Activated CD4-positive, alpha-beta memory T cell treated with anti-CD3 and anti-CD28 coated beads, Interleukin-2, amount 10 ng/mL, durations not matched to agents 7 days and 5 days (primary cell): ENCODE results near the gene ECHDC1. TPM values are rescaled to one million over a fixed set of nuclear protein-coding genes. Genes with fewer than 3 reads are reported as not detected.

Source experiments
- CTCF ChIA-PET: fragments of 350-600 bp; sonication (Branson Sonifier 250); formaldehyde crosslinking; loops from one replicate; lab custom pipeline; 2021; ENCODE audit warnings: antibody characterized with exemption, inconsistent platforms; lab: Charles Lee
- POLR2A ChIA-PET: fragments of 350-600 bp; sonication (Branson Sonifier 250); formaldehyde crosslinking; loops from one replicate; lab custom pipeline; 2021; ENCODE audit warnings: antibody characterized with exemption; lab: Charles Lee
- DNase-seq: peaks from one replicate; pipeline ENCODE4 v3.0.0-alpha.2; 2020
- H3K27ac Mint-ChIP-seq: one replicate; pipeline ENCODE4 v1.8.0; 2021; ENCODE audit warnings: mild to moderate bottlenecking, mixed read lengths
- H3K27me3 Mint-ChIP-seq: one replicate; pipeline ENCODE4 v1.8.0; 2021; ENCODE audit warnings: mixed read lengths
- H3K36me3 Mint-ChIP-seq: one replicate; pipeline ENCODE4 v1.8.0; 2021; ENCODE audit warnings: low read depth, mixed read lengths
- H3K4me1 Mint-ChIP-seq: one replicate; pipeline ENCODE4 v1.8.0; 2021; ENCODE audit warnings: mixed read lengths
- H3K4me3 Mint-ChIP-seq: one replicate; pipeline ENCODE4 v1.8.0; 2021; ENCODE audit warnings: mild to moderate bottlenecking, mixed read lengths
- H3K9me3 Mint-ChIP-seq: one replicate; pipeline ENCODE4 v1.8.0; 2021; ENCODE audit warnings: mixed read lengths
- total RNA-seq, 2 experiments: library from RNA; stranded (reverse); gene quantifications; one replicate each; pipeline ENCODE4 v1.2.3, GENCODE V29; 2021

Gene ECHDC1
- total RNA-seq, 2 experiments from 2014 or later: 35.1 to 35.5 TPM

- Mint-ChIP-seq H3K4me1 (no peaks in the 10 kb centered on the region), H3K27me3 (no peaks in the 10 kb centered on the region), H3K27ac (no peak overlapping the region), H3K4me3 (no peak overlapping the region), H3K9me3 (no peaks in the 10 kb centered on the region), H3K36me3 (no peaks in the 10 kb centered on the region)
- DNase-seq: no peak
- ChIA-PET POLR2A (no interaction called here), CTCF (no interaction called here)
These were observed 22.5 kb upstream of the ECHDC1 start for GRCh38 chr6:127365874-127366273.

DNA sequence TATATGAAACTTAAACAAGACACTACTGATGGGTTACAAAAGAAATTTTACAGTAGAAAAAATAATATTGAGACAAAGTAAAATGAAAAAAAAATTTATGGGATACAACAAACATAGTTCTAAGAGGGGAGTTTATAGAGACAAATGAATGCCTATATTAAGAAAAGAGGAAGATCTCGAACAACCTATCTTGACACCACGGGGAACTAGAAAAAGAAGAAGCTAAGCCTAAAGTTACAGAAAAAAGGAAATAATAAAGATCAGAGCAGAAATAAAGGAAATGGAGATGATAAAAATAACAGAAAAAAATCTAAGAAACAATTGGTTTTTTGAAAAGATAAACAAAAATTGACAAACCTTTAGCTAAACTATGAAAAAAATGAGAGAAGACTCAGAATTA lies 9.1 kb upstream of the ECHDC1 start:
- H3K27ac Mint-ChIP-seq: no peak overlapping the region
- no peaks in the 10 kb centered on the region for H3K4me1 Mint-ChIP-seq
- no peak for DNase-seq
- H3K4me3 Mint-ChIP-seq: no peak overlapping the region
- H3K27me3 Mint-ChIP-seq: no peaks in the 10 kb centered on the region
- peaks cover 8% of the 10 kb centered on the region for H3K9me3 Mint-ChIP-seq
- ChIA-PET POLR2A (no interaction called here), CTCF (interaction anchor here (0.6 kb wide), 1 partner anchor 59 kb away, joined by 4 read pairs; no protein-coding TSS in a partner anchor)
- peaks cover 3% of the 10 kb centered on the region for H3K36me3 Mint-ChIP-seq

DNA sequence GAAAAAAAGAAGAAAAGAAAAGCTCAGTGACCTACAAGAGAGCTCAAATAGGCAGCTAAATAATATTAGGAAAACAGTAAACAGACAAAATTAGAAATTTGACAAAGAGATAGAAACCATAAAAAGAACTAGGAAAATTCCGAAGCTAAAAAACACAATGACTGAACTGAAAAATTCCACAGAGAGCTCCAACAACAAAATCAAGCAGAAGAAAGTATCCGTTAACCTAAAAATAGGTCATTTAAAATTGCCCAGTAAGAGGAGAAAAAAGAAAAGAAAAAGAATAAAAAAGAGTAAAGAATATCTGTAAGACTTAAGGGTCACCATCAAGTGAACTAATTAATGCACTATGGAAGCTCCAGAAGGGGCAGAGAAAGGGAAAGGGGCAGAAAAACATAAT lies 6.6 kb upstream of the ECHDC1 start:
- Mint-ChIP-seq H3K4me1 (peaks cover 2% of the 10 kb centered on the region), H3K9me3 (peaks cover 5% of the 10 kb centered on the region), H3K27me3 (no peaks in the 10 kb centered on the region), H3K4me3 (no peak overlapping the region), H3K36me3 (peaks cover 3% of the 10 kb centered on the region), H3K27ac (no peak overlapping the region)
- CTCF ChIA-PET: no interaction called here
- no peak for DNase-seq
- POLR2A ChIA-PET: no interaction called here

DNA sequence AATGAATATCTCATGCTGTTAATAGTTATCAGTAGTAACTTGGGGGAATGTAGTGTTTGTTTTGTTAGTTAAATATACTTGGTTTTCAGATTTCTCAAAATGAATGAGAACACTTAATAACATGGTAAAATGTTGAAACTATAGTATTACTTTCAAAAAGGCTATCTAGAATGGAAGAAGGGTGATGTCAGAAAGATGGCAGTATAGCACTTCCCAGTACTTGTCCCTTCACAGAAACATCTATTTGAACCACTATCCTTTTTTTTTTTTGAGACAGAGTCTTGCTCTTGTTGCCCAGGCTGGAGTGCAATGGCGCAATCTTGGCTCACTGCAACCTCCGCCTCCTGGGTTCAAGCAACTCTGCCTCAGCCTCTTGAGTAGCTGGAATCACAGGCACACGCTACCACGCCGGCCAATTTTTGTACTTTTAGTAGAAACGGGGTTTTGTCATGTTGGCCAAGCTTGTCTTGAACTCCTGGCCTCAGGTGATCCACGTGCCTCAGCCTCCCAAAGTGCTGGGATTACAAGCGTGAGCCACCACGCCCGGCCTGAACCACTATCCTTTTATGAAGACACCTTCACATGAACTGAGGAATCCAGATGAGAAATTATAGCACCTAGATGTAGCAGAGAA lies 4.7 kb upstream of the ECHDC1 start:
- Mint-ChIP-seq H3K4me3 (no peak overlapping the region), H3K36me3 (peaks cover 3% of the 10 kb centered on the region), H3K9me3 (peaks cover 5% of the 10 kb centered on the region), H3K27me3 (no peaks in the 10 kb centered on the region), H3K27ac (no peak overlapping the region), H3K4me1 (peaks cover 2% of the 10 kb centered on the region)
- CTCF ChIA-PET: interaction anchor here (1.1 kb wide), 1 partner anchor 81 kb away, joined by 3 read pairs; the partner anchor contains the start of gene RNF146
- POLR2A ChIA-PET: no interaction called here
- no peak for DNase-seq

- Mint-ChIP-seq H3K4me1 (peaks cover 2% of the 10 kb centered on the region), H3K9me3 (peaks cover 5% of the 10 kb centered on the region), H3K27me3 (no peaks in the 10 kb centered on the region), H3K27ac (no peak overlapping the region), H3K36me3 (peaks cover 3% of the 10 kb centered on the region), H3K4me3 (no peak overlapping the region)
- ChIA-PET CTCF (interaction anchor here (1.1 kb wide), 1 partner anchor 80 kb away, joined by 3 read pairs; the partner anchor contains the start of gene RNF146), POLR2A (no interaction called here)
- DNase-seq: no peak
These were observed 3.8 kb upstream of the ECHDC1 start for GRCh38 chr6:127347178-127347577.

DNA sequence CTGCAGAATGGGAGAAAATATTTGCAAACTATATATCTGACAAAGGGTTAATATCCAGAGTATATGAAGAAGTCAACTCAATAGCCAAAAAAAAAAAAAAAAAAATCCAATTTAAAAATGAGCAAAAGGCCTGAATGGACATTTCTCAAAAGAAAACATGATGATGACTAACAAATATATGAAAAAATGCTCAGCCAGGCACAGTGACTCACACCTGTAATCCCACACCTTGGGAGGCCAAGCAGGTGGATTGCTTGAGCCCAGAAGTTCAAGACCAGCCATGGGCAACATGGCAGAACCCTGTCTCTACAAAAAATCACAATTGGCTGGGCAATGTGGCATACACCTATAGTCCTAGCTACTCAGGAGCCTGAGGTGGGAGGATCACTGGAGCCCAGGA lies 2.1 kb upstream of the ECHDC1 start:
- Mint-ChIP-seq H3K4me3 (no peak overlapping the region), H3K4me1 (peaks cover 4% of the 10 kb centered on the region), H3K27me3 (no peaks in the 10 kb centered on the region), H3K9me3 (peaks cover 4% of the 10 kb centered on the region), H3K27ac (no peak overlapping the region), H3K36me3 (peaks cover 3% of the 10 kb centered on the region)
- ChIA-PET CTCF (no interaction called here), POLR2A (no interaction called here)
- no peak for DNase-seq

DNA sequence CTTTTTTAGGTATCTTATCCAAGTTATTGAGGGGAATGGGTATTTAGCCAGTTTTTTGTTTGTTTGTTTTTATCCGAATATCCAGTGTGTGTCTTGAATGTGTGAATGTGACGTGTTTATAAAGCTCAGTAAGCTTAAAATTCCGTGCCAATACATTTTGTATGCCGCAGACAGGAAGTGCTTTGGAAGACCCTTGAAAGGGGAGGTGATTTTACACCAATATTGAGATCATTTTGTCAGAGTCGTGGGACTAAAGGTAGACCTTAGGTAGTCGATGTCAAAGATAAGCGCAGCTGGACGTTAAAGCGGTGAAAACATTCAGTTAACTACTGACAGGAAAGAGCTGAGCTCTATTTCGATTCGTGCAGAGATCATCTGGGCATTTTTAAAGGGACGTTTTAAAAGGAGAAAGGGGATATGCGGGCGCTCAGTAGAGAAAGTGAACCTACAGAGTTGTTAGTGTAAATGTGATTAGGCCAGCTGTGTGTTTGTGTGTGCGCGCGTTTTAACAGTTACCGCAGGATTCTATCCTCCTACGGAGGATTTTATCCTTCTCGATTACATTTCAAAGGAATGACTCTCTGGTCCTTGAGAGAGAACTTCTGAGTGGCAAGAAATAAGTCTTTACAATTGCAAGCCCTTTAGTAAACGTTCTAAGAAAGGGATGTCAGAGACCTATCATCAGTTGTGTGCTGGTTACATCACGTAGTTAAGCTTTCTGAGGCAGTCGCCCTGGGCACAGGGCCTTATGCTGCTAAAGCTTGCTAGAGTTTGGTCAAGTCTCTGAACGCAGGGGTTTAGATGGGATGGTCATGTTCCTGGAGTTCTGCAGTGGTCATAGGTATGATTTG lies 625 bp upstream of the ECHDC1 start:
- H3K4me3 Mint-ChIP-seq: no peak overlapping the region
- no peak overlapping the region for H3K27ac Mint-ChIP-seq
- H3K4me1 Mint-ChIP-seq: peaks cover 11% of the 10 kb centered on the region
- ChIA-PET POLR2A (interaction anchor here (0.9 to 1.6 kb wide), 12 partner anchors 10 to 175 kb away, joined by 3 to 15 read pairs (median 4); partner anchors contain the start of genes MTCL3 and RNF146), CTCF (interaction anchor here (0.7 to 1.6 kb wide), 5 partner anchors 11 to 174 kb away, joined by 3 to 10 read pairs (median 4); partner anchors contain the start of gene RNF146)
- no peak for DNase-seq
- no peaks in the 10 kb centered on the region for H3K27me3 Mint-ChIP-seq
- H3K36me3 Mint-ChIP-seq: no peaks in the 10 kb centered on the region
- no peaks in the 10 kb centered on the region for H3K9me3 Mint-ChIP-seq

DNA sequence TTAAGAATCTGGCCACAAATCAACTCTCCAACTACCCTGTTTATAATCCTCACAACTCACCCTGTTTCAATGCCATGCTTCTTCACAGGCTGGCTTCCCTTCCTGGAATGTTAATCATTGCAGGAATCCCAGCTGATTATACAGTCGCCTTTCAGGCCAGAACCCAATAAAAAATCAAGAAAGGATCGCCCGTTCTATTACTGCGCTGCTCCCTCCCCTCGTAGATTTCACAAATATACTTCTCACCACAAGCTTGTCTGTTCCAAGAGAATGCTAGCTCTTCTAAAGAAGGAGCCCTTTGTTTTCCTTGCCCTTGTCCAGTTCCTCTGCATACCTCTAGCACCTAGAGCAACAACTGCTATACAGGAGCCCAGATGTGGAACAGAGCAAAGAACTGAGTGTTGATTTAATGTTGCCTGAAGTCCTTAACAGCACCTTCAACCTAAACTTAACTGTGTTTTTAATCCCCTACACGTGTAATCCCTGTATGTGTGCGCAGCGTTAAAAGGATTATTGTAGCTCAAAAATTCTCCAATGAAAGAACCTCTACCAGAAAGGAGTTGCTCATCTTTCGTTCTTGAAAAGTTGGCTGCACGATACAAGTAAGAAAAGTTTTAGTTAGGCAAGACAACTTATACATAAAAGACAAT lies 988 bp downstream of the ECHDC1 start:
- H3K4me3 Mint-ChIP-seq: no peak overlapping the region
- H3K4me1 Mint-ChIP-seq: peaks cover 14% of the 10 kb centered on the region
- CTCF ChIA-PET: interaction anchor here (0.8 to 2.5 kb wide), 4 partner anchors 17 to 174 kb away, joined by 3 to 11 read pairs (median 5); partner anchors contain the start of gene RNF146
- H3K36me3 Mint-ChIP-seq: peaks cover under 1% of the 10 kb centered on the region
- H3K27me3 Mint-ChIP-seq: no peaks in the 10 kb centered on the region
- H3K27ac Mint-ChIP-seq: no peak overlapping the region
- no peak for DNase-seq
- POLR2A ChIA-PET: interaction anchor here (0.8 to 2.5 kb wide), 10 partner anchors 9 to 173 kb away, joined by 3 to 14 read pairs (median 4); partner anchors contain the start of gene RNF146
- H3K9me3 Mint-ChIP-seq: no peaks in the 10 kb centered on the region

DNA sequence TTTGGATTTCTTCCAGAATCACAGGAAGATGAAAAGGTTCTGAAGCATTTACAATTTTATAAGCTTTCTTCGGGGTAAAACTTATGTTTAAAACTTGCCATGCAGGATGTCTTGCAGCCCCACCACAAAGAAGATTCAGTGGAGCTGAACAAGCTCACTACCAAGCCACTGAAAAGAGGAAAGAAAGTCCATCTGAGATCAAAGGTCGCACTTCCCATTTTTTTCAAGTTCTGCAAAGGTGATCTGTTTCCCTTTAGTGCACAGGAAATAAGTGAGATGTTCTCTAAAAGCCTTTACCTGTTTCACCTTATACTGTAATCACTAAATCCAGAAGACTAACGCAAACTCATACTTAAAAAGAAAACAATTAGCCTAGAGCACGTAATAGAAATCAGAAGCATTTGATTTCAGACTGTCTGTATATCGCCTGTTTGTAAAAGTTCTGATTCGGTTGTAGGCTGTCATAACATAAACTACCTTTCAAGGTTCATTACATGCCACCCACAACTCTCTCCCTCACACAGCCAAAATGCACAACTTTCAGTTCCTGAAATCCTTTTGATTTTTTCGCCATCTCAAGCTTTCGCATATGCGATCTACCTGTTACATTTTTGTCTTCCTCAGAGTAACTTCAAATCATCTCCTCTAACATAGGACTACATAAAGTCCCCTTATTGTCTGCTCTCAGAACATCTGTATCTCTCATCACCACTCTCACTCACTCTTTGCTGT lies 1.8 kb downstream of the ECHDC1 start:
- POLR2A ChIA-PET: interaction anchor here (0.8 to 2.5 kb wide), 8 partner anchors 8 to 174 kb away, joined by 3 to 14 read pairs (median 4); partner anchors contain the start of gene RNF146
- Mint-ChIP-seq H3K27ac (no peak overlapping the region), H3K36me3 (peaks cover 3% of the 10 kb centered on the region), H3K4me1 (peaks cover 17% of the 10 kb centered on the region), H3K4me3 (no peak overlapping the region), H3K27me3 (no peaks in the 10 kb centered on the region), H3K9me3 (no peaks in the 10 kb centered on the region)
- CTCF ChIA-PET: interaction anchor here (0.6 to 2.5 kb wide), 4 partner anchors 75 to 175 kb away, joined by 3 to 11 read pairs (median 6); partner anchors contain the start of gene RNF146
- no peak for DNase-seq

DNA sequence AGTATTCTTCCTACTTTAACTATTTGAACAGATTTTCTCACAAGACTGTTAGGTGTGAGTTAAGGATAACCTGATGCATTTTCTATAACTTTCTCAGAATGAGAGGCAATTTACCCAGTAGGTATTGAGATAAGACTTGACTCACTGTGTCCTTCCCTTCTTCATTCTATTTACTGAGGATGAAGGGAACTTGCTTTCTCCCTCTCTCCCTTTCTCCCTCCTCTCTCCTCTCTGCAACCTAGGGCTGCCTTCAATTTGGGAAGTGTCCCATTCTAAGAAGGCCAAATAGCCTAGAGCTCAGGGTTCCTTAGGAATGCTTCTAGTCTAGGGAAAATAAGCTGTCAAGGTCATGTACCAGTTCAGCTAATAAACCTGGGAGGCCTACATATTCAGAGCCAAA lies 3.2 kb downstream of the ECHDC1 start:
- peaks cover 17% of the 10 kb centered on the region for H3K4me1 Mint-ChIP-seq
- no peaks in the 10 kb centered on the region for H3K27me3 Mint-ChIP-seq
- no peak overlapping the region for H3K27ac Mint-ChIP-seq
- ChIA-PET CTCF (interaction anchor here (2.5 kb wide), 1 partner anchor 74 kb away, joined by 11 read pairs; the partner anchor contains the start of gene RNF146), POLR2A (no interaction called here)
- H3K4me3 Mint-ChIP-seq: no peak overlapping the region
- peaks cover 3% of the 10 kb centered on the region for H3K36me3 Mint-ChIP-seq
- no peak for DNase-seq
- H3K9me3 Mint-ChIP-seq: no peaks in the 10 kb centered on the region

DNA sequence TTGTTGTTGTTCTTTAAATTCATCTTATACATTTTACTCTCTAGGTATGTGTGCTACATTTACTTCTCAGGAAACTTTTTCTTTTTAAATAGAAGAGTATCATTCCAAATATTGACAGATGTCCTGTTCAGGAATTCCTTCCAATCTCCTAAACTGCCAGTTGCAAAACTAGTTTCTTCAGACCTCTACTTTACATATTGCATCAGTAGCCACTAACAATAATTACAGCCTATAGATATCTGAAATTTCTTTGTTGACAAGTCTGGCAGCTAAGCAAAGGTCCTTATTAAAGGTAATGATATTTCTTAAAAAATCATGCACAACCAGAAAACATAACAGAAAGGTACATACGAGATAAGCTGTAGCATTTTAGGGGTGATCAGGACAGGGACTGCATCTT lies 4.5 kb downstream of the ECHDC1 start:
- Mint-ChIP-seq H3K27me3 (no peaks in the 10 kb centered on the region), H3K9me3 (no peaks in the 10 kb centered on the region), H3K27ac (no peak overlapping the region), H3K4me3 (no peak overlapping the region), H3K4me1 (peaks cover 20% of the 10 kb centered on the region), H3K36me3 (peaks cover 3% of the 10 kb centered on the region)
- ChIA-PET CTCF (no interaction called here), POLR2A (no interaction called here)
- no peak for DNase-seq

DNA sequence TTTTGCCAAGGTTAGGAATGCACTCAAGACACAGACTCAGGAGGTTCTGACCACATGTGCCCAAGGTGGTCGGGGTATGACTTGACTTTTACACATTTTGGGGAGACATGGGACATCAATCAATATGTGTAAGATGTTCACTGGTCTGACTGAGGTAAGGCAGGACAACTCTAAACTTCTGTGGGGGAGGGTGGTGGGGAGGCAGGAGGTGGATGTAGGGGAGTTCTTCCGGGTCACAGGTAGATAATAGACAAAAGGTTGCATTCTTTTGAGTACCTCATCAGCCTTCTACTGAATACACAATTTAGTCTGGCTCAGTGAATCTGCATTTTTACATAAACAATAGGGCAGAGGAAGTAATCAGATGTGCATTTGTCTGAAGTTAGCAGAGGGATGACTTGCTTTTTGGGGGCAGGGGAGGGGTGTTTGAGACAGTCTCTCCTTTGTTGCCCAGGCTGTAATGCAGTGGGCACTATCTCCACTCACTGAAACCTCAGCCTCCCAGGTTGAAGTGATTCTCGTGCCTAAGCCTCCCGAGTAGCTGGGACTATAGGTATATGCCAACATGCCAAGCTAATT lies 10.9 kb downstream of the ECHDC1 start:
- H3K36me3 Mint-ChIP-seq: peaks cover 10% of the 10 kb centered on the region
- POLR2A ChIA-PET: interaction anchor here (1.4 to 1.7 kb wide), 2 partner anchors 10 to 13 kb away, joined by 3 to 4 read pairs; no protein-coding TSS in a partner anchor
- H3K4me3 Mint-ChIP-seq: no peak overlapping the region
- H3K27me3 Mint-ChIP-seq: no peaks in the 10 kb centered on the region
- no peak overlapping the region for H3K27ac Mint-ChIP-seq
- DNase-seq: no peak
- H3K4me1 Mint-ChIP-seq: peaks cover 14% of the 10 kb centered on the region
- CTCF ChIA-PET: interaction anchor here (1.1 to 1.5 kb wide), 2 partner anchors 11 to 66 kb away, joined by 3 to 7 read pairs; partner anchors contain the start of genes ECHDC1 and RNF146
- H3K9me3 Mint-ChIP-seq: no peaks in the 10 kb centered on the region
